Skeletal muscle cell (primary cell): ENCODE data around the gene MAST2.
A peak's percentile ranks its signal among the peaks of the same experiment; 100 is the strongest.
"Not testable (repeated sequence)": the region's sequence is repeated elsewhere in the genome, so short reads cannot be mapped to it uniquely, and the experiment has no call there.

Experiments used
- DNase-seq: peaks from one replicate; pipeline ENCODE4 v3.0.0-alpha.2; 2010; ENCODE audit warnings: low read depth
- H3K4me3 ChIP-seq: 2 replicates; pipeline ENCODE4 v1.5.1; 2011; ENCODE audit warnings: low read depth, mild to moderate bottlenecking, control low read depth, low read length, moderate library complexity

MAST2 gene

DNA sequence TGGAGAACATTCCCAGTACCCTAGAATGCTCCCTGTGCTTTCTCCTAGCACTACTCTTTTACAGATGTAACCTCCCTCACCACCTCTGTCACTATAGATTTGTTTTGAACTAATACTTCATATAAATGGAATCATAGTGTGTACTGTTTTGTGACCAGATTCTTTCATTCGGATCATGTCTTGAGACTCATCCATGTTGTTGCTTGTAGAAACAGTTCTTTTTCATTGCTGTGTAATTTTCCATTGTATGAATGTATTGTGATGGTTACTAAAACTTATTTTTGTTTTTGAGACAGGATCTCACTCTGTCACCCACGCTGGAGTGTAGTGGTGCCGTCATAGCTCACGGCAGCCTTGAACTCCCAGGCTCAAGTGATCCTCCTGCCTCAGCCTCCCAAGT lies 2.7 kb downstream of the MAST2 start:
- no peak for DNase-seq
- H3K4me3 ChIP-seq = no peak overlapping the region

DNA sequence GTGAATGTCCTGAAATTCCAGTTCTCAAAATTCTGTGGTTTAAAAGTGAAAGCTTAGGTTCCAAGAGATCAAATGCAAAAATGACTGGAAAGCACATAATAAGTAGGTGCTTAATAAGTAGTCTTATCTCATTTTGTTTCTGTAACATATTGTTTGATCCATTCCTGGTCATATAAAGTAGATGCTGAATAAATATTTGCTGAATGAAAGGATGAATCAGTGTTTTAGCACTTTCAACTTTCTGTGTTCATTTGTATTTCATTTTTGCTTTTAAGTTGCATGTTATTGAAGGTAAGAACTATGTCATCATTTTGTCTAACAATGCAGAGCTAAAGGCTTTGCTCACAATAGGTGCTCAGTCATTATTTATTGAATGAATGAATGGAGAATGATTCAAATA lies 6.3 kb downstream of the MAST2 start:
- DNase-seq = no peak
- no peak overlapping the region for H3K4me3 ChIP-seq

DNA sequence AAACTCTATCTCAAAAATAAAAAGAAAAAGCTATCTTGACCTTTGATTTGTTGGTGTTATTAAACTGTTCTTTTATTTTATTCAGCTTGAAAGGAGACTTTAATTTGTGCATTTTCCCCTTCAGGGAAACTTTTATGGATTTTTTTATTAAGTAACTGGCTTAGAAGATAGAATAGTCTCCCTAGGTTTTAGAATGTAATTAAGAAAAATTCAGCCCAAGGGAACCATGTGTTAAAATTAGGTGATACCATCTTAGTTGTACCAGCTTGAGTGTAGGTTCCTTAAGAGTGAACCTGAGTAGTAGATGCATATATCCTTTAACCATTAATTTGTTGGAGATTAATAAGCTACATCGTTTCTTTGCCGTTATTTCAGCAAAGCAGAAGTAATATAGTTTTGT lies 11.4 kb downstream of the MAST2 start:
- H3K4me3 ChIP-seq = no peak overlapping the region
- no peak for DNase-seq

DNA sequence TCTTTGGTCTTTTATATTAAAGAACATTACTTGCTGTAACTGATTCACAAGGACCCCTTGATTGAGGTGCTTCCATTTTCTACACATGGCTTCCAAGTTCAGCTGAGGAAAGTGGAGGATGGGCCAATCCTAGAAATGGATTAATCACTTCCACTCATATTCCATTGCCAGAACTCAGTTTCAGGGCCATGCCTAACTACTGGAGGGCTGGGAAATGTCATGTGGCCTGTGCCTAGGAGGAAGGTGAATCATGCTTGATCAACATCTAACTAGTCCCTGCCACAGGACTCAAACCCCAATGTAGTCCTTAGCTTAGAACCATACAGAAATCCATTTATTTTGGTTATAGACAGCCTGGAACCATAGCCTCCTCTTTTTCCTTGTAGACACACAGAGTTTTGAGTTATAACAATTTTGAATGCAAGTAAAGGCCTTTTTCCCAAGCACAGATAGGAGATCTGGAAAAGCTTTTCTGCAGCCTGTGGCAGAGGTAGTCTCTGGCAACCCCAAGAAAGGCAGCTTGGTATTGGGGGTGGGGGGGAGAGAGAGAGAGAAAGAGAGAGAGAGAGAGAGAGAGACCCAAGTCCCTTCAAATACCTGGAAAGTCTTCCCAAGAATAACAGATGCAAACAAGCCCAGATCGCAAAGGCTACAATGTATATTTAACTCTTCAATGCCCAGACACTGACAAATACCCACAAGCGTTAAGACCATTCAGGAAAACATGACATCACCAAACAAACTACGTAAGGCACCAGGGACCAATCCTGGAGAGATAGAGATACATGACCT lies 12.5 kb downstream of the MAST2 start:
- DNase-seq = no peak
- no peak overlapping the region for H3K4me3 ChIP-seq

- H3K4me3 ChIP-seq = no peak overlapping the region
- DNase-seq = no peak
Observed at GRCh38 chr1:45820173-45820572, 16.8 kb downstream of the MAST2 start.

- no peak overlapping the region for H3K4me3 ChIP-seq
- DNase-seq = no peak
Observed at GRCh38 chr1:45820788-45821187, 17.4 kb downstream of the MAST2 start.

DNA sequence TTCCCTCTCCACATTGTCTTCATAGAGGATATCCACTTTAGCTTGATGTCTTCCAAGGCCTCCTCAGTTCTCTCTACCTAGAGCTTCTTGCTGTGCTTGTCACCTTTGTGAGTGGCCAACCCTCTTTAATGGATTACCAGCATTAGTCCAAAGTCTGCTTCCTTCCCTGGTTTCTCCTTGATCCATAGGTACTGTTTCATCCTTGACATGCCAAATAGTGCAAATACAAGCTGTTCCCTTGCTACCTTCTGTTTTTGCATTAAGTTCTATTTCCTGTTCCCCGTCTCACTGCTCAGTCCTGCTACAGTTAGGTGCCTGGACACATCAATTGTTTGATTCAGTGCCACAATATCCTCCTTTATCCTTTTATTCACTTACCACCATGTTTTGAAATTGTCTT lies 19.2 kb downstream of the MAST2 start:
- no peak for DNase-seq
- no peak overlapping the region for H3K4me3 ChIP-seq

GRCh38 chr1:45824607-45825006 lies 21.2 kb downstream of the MAST2 start:
- no peak overlapping the region for H3K4me3 ChIP-seq
- no peak for DNase-seq

DNA sequence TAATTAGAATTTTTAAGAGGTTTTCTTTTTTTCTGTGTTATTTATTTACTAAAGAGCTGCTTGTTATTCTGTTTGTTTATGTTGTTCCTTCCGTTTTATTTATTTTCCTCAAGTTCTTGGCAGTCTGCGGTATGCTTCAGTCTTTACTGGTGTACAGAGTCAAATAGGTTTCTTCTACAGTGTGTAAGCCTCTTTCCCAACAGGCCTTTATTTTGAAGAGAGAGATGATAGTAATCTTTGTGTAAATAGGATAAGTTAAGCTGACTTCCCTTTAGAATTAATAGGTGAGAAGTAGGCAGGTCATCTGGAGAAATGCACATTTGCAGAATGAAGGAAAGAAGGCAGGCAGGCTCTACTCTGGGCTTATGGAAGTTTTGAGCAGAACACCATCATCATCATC lies 23.8 kb downstream of the MAST2 start:
- H3K4me3 ChIP-seq = no peak overlapping the region
- no peak for DNase-seq

GRCh38 chr1:45828841-45829240 lies 25.4 kb downstream of the MAST2 start:
- H3K4me3 ChIP-seq = no peak overlapping the region
- no peak for DNase-seq

- no peak for DNase-seq
- H3K4me3 ChIP-seq = no peak overlapping the region
Observed at GRCh38 chr1:45833361-45833760, 29.9 kb downstream of the MAST2 start.

- no peak overlapping the region for H3K4me3 ChIP-seq
- DNase-seq = no peak
Observed at GRCh38 chr1:45834689-45835088, 31.3 kb downstream of the MAST2 start.

- no peak for DNase-seq
Observed at GRCh38 chr1:45836451-45836850, 33.0 kb downstream of the MAST2 start.

GRCh38 chr1:45836861-45837260 lies 33.4 kb downstream of the MAST2 start:
- not testable (repeated sequence) for DNase-seq, H3K4me3 ChIP-seq

More at GRCh38 chr1:45836451-45836850, 33.0 kb downstream of the MAST2 start:
- H3K4me3 ChIP-seq = no peak overlapping the region

DNA sequence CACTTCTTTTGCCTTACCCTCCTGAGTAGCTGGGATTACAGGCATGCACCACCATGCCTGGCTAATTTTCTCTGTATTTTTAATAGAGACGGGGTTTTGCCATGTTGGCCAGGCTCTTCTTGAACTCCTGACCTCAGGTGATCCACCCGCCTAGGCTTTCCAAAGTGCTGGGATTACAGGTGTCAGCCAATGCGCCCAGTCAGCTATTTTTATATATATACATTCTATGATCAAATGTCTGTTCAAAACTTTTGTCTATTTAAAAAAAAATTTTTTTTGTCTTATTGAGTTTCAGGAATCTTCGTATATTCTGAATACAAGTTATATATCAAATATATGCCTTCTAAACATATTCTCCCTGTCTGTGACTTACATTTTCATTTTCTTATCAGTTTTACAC lies 34.9 kb downstream of the MAST2 start:
- DNase-seq, H3K4me3 ChIP-seq: not testable (repeated sequence)

DNA sequence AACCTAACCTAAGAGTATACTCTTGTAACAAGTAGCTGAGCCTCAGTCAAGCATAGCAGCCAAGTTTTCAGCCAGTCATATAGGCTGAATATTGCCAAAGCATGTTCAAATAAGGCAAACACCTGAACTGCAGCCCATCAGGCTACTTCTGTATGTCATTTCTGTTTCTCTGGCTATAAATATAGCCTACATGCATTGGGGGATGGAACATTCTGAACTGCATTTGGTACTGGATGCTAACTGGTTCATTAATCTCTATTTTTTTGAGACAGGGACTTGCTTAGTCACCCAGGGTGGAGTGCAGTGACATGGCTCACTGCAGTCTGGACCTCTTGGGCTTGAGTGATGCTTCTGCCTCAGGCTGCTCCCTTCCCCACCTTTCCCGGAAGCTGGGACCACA lies 37.3 kb downstream of the MAST2 start:
- no peak overlapping the region for H3K4me3 ChIP-seq
- DNase-seq = no peak

DNA sequence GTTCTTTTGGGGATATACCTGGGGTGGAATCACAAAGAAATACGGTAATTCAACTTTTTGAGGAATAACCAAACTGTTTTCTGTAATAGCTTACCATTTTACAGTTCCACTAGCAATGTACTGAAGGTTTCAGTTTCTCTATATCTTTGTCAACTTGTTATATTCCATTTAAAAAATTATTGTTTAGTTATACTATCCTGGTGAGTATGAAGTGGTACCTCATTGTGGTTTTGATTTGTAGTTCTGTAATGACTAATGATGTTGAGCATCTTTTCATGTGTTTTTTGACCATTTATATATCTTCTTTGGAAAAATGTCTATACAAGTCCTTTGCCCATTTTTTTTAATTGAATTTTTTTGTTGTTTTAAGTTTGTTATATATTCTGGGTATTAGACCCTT lies 39.4 kb downstream of the MAST2 start:
- no peak overlapping the region for H3K4me3 ChIP-seq
- no peak for DNase-seq

DNA sequence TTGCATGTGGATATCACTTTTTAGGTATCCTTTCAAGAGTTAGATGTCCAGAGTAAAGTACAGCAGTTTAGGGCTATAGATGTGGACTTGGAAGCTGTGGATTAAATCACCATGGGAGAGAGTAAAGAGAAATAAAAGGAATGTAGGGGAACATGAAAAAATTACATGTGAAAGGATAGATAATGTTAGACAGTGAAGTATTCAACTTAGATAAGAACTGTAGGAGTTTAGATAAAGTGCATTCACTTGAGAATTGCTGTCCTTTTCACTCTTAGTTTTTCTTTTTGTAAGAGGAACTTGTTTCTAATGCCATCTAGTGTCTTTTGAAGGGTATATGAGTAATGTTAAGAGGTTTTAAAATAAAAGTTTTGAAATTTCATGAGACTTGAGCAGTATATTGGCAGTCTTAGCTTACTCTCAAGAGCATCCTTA lies 40.1 kb downstream of the MAST2 start:
- DNase-seq = peak; percentile 8
- H3K4me3 ChIP-seq = no peak overlapping the region

GRCh38 chr1:45844000-45844399 lies 40.6 kb downstream of the MAST2 start:
- H3K4me3 ChIP-seq, DNase-seq: not testable (repeated sequence)

DNA sequence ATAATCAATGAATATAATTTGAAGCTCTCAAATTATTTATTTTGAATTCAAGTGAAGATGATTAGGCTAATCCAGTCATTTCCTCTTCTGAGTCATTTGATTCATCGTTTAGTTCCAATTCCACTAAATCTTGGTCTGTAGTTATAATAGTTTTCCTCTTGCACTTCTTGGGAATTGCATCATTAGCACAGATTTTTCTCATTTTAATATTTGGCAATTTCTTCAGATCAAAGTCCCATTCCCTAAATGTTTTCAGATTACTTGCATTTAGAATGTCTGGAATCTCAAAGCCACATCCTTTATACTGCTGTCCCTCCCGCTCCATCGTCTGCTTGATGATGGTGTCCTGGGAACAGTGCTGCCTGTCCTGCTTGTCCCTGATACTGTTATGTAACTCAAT lies 43.5 kb downstream of the MAST2 start:
- H3K4me3 ChIP-seq = no peak overlapping the region
- DNase-seq = no peak

DNA sequence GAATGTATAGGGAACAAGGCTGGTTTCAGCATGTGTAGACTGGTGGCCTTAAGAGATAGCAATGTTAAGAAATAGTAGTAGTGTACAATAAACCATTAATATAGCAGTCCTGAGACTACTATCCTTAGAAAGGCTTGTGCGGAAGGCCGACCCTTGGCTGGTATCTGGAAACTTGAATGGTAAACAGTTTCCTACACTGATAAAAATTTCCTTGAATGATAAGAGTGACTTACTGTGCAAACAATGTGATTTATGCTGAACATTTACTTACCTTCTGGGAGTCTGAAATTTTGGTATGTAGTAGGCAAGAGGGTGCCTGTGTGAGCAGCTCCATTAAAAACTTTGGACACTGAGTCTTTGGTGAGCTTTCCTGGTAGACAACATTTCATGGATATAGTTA lies 44.7 kb downstream of the MAST2 start:
- DNase-seq = no peak
- no peak overlapping the region for H3K4me3 ChIP-seq

DNA sequence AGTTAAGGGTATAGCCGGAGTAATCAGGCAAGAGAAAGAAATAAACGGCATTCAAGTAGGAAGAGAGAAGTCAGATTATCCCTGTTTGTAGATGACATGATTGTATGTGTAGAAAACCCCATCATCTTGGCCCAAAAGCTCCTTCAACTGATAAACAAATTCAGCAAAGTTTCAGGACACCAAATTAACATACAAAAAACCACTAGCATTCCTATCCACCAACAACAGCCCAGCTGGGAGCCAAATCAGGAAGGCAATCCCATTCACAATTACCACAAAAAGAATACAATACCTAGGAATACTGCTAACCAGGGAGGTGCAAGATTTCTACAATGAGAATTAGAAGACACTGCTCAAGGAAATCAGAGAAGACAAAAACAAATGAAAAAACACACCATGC lies 45.3 kb downstream of the MAST2 start:
- DNase-seq = no peak
- no peak overlapping the region for H3K4me3 ChIP-seq
